Mesendoderm (in vitro differentiated cells): Measurements from ENCODE around the gene KCNAB2.

ENCODE experiments used
- DNase-seq: peaks from one replicate; pipeline ENCODE4 v3.0.0; 2013
- H2AK5ac ChIP-seq: 2 replicates; pipeline ENCODE4 v1.6.1; 2013; ENCODE audit warnings: low read length, inconsistent platforms
- H2BK120ac ChIP-seq: 2 replicates; pipeline ENCODE4 v1.6.1; 2013; ENCODE audit warnings: low read depth, mild to moderate bottlenecking, low read length, moderate library complexity, mixed read lengths
- H2BK15ac ChIP-seq: replicated peaks from 2 replicates; pipeline ENCODE4 v1.6.1; 2013; ENCODE audit warnings: low read depth, mild to moderate bottlenecking, moderate library complexity
- H2BK5ac ChIP-seq: 2 replicates; pipeline ENCODE4 v1.6.1; 2013; ENCODE audit warnings: low read length, inconsistent platforms
- H3K18ac ChIP-seq: 2 replicates; pipeline ENCODE4 v1.6.1; 2013; ENCODE audit warnings: mild to moderate bottlenecking, low read length, mixed read lengths
- H3K23ac ChIP-seq: one replicate; pipeline ENCODE4 v1.6.1; 2013; ENCODE audit warnings: low read length
- H3K27ac ChIP-seq: 2 replicates; pipeline ENCODE4 v1.5.1; 2013; ENCODE audit warnings: low read depth, mild to moderate bottlenecking, inconsistent platforms, low read length, moderate library complexity
- H3K27me3 ChIP-seq: 2 replicates; pipeline ENCODE4 v1.6.1; 2013; ENCODE audit warnings: low read length, control low read depth, mild to moderate bottlenecking, inconsistent platforms; ENCODE audit not compliant: insufficient read depth, poor library complexity
- H3K36me3 ChIP-seq: 2 replicates; pipeline ENCODE4 v1.6.1; 2013; ENCODE audit warnings: low read length, inconsistent platforms; ENCODE audit not compliant: control insufficient read depth, insufficient read depth
- H3K4ac ChIP-seq: one replicate; pipeline ENCODE4 v1.6.1; 2013; ENCODE audit warnings: low read depth, mild to moderate bottlenecking, low read length, moderate library complexity
- H3K4me1 ChIP-seq: 2 replicates; pipeline ENCODE4 v1.6.1; 2013; ENCODE audit warnings: low read depth, low read length, inconsistent platforms; ENCODE audit not compliant: control insufficient read depth
- H3K4me2 ChIP-seq: 2 replicates; pipeline ENCODE4 v1.6.1; 2013; ENCODE audit warnings: low read length
- H3K4me3 ChIP-seq: 2 replicates; pipeline ENCODE4 v1.5.1; 2013; ENCODE audit warnings: mild to moderate bottlenecking, low read length
- H3K56ac ChIP-seq: one replicate; pipeline ENCODE4 v1.6.1; 2013; ENCODE audit warnings: low read length
- H3K79me1 ChIP-seq: 2 replicates; pipeline ENCODE4 v1.6.1; 2013; ENCODE audit warnings: low read length, inconsistent platforms
- H3K79me2 ChIP-seq: 2 replicates; pipeline ENCODE4 v1.6.1; 2013; ENCODE audit warnings: mild to moderate bottlenecking, low read length; ENCODE audit not compliant: control insufficient read depth, insufficient read depth
- H3K9ac ChIP-seq: 2 replicates; pipeline ENCODE4 v1.6.1; 2013; ENCODE audit warnings: low read length, inconsistent platforms
- H4K5ac ChIP-seq: one replicate; pipeline ENCODE4 v1.6.1; 2013; ENCODE audit warnings: low read length
- H4K8ac ChIP-seq: one replicate; pipeline ENCODE4 v1.6.1; 2013; ENCODE audit warnings: low read depth, mild to moderate bottlenecking, control low read depth, low read length, moderate library complexity
- WGBS: extraction: QIAGEN DNeasy Blood & Tissue Kit; methylation state at CpG from one replicate; pipeline ENCODE4 v1.1.7; 2013; ENCODE audit warnings: low lambda C conversion rate, missing lambda C conversion rate; ENCODE audit not compliant: insufficient coverage; ENCODE audit errors: extremely low coverage; 5-methylcytosine and 5-hydroxymethylcytosine counted together

Gene KCNAB2

DNA sequence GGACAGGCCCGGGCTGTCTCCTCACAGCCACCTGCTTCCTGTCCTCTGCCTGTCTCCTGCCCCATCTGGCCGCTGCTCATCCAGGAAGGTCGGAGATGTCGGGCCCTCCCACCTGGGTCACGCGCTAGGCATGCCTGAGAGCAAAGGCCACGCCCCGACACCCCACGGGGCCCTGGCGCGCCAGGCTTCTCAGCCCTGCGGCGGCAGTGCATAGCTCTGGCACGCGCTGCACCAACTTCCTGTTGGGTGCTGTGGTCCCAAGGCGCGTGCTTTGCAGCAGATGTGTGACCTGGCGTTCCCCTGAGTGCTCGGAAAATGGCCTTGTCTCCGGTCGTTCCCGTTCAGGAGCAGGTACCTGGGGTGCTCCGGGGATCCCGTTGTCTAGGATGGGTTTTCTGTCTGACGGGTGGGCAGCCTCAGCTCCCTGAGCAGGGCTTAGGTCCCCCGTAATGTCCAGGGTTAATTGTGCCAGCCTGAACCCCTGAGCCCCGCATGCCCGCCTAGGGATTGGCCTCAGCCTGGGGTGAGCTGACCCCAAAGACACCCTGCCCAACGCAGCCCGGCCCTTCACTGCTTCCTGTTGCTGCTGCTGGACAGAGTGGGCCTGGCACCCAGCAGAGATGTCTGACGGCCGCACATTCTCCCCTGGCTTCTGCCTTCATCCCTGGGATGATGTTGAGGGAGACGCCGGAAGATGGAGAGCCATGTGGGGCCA lies 19.4 kb upstream of the KCNAB2 start:
- peak; percentile 88 for DNase-seq
- Histone ChIP-seq H2BK15ac (no peak overlapping the region), H2AK5ac (no peak overlapping the region), H3K18ac (no peak overlapping the region), H2BK5ac (no peak overlapping the region), H3K27ac (no peak overlapping the region), H4K5ac (no peak overlapping the region), H3K79me1 (no peaks in the 10 kb centered on the region), H3K4me2 (no peak overlapping the region), H4K8ac (no peak overlapping the region), H3K27me3 (no peaks in the 10 kb centered on the region), H3K4me3 (no peak overlapping the region), H3K36me3 (no peaks in the 10 kb centered on the region), H3K56ac (no peak overlapping the region), H3K4ac (no peak overlapping the region), H3K4me1 (no peaks in the 10 kb centered on the region), H3K79me2 (no peaks in the 10 kb centered on the region), H2BK120ac (no peak overlapping the region), H3K9ac (no peak overlapping the region), H3K23ac (no peak overlapping the region)
- no CpG with 5 or more reads among the region's 34 CpGs for WGBS

DNA sequence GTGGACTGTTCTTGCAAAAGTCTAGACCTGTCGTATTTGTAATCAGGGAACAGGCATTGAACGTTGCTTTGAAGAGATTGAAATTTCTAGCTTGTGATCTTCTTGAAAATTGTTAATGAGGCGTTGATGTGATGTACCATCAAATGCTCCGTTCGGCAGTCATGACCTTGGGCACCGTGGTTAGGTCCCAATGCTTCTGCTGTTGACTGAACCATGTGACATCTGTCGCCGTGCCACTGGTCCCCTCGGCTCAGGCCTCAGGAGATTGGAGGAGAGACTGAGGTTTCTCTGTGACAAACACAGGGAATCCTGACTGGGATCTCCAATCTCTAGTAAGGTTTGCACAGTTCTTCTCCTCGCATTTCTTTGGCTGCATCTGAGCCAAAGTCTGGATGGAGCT lies 18.1 kb upstream of the KCNAB2 start:
- Histone ChIP-seq H3K9ac (no peak overlapping the region), H3K4me3 (no peak overlapping the region), H3K56ac (no peak overlapping the region), H2BK120ac (no peak overlapping the region), H2BK5ac (no peak overlapping the region), H3K27ac (no peak overlapping the region), H4K5ac (no peak overlapping the region), H2AK5ac (no peak overlapping the region), H3K79me2 (no peaks in the 10 kb centered on the region), H3K4me2 (no peak overlapping the region), H4K8ac (no peak overlapping the region), H3K27me3 (no peaks in the 10 kb centered on the region), H2BK15ac (no peak overlapping the region), H3K4me1 (no peaks in the 10 kb centered on the region), H3K4ac (no peak overlapping the region), H3K79me1 (no peaks in the 10 kb centered on the region), H3K18ac (no peak overlapping the region), H3K36me3 (no peaks in the 10 kb centered on the region), H3K23ac (no peak overlapping the region)
- no CpG with 5 or more reads among the region's 10 CpGs for WGBS
- no peak for DNase-seq

DNA sequence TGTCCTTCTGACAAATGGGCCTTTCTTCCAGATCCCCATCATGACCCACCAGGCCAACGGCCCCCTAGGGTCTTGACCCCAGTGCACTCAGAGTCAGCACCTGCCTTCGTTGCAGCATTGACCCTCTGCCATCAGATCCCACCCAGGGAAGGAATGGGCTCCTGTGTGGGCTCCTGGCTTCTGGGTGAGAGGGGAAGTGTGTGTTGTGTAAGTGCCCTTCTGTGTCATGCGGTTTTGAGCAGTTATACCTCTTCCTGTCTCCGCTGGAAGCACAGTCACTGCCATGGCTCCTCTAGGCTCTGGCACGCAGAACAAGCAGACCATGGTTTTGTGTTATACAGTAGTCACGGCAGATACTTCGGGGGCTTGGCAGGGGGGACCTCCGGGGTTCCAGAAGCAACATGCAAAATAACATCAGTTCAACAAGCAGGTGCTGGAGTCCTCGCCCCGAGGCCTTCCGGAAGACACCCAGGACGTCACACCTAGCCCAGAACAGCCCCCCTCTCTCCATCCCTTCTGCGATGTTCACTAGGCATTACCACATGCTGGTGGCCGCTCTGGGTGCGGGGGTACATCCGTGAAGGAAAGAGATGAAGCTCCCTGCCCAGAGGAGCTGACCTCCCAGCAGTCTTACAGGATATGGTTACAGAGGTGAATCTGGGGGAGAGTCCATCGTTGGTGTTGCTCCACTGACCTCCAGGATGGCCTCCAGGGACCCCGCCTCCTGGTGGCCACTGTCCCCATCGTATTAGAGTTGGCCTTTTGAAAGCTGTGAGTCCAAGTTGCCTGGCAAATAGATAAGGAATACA lies 17.4 kb upstream of the KCNAB2 start:
- H3K56ac ChIP-seq = no peak overlapping the region
- no peak overlapping the region for H3K4ac ChIP-seq
- H3K4me2 ChIP-seq = no peak overlapping the region
- H3K9ac ChIP-seq = no peak overlapping the region
- no peaks in the 10 kb centered on the region for H3K27me3 ChIP-seq
- H2BK5ac ChIP-seq = no peak overlapping the region
- H3K23ac ChIP-seq = no peak overlapping the region
- H4K8ac ChIP-seq = no peak overlapping the region
- H3K79me1 ChIP-seq = no peaks in the 10 kb centered on the region
- DNase-seq = no peak
- no peak overlapping the region for H4K5ac ChIP-seq
- WGBS = no CpG with 5 or more reads among the region's 19 CpGs
- H2AK5ac ChIP-seq = no peak overlapping the region
- no peak overlapping the region for H3K27ac ChIP-seq
- H3K18ac ChIP-seq = no peak overlapping the region
- H3K4me1 ChIP-seq = no peaks in the 10 kb centered on the region
- H3K36me3 ChIP-seq = no peaks in the 10 kb centered on the region
- no peak overlapping the region for H2BK15ac ChIP-seq
- H2BK120ac ChIP-seq = no peak overlapping the region
- no peak overlapping the region for H3K4me3 ChIP-seq
- no peaks in the 10 kb centered on the region for H3K79me2 ChIP-seq

DNA sequence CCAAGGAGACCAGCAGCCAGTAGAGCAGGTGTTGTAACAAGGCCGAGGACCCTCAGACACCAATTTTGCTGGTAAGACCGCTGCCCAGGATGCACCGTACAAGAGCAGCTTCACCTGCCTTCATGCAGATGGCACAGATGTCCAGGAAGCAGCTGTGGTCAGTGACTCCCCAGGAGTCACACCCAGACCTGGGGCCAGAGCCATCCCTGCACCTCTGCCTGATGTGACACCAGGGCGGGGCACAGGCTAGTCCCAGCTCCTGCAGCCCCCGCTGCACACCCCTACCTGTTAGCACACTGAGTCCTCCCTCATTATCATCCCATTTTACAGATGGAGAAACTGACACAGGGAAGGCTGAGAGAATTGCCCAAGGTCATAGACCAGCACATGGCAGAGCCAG lies 16.3 kb upstream of the KCNAB2 start:
- Histone ChIP-seq H2BK15ac (no peak overlapping the region), H3K23ac (no peak overlapping the region), H3K36me3 (no peaks in the 10 kb centered on the region), H3K4me2 (no peak overlapping the region), H3K27me3 (no peaks in the 10 kb centered on the region), H3K4ac (no peak overlapping the region), H4K8ac (no peak overlapping the region), H2BK5ac (no peak overlapping the region), H3K4me3 (no peak overlapping the region), H2AK5ac (no peak overlapping the region), H3K79me2 (no peaks in the 10 kb centered on the region), H3K18ac (no peak overlapping the region), H2BK120ac (no peak overlapping the region), H4K5ac (no peak overlapping the region), H3K27ac (no peak overlapping the region), H3K79me1 (no peaks in the 10 kb centered on the region), H3K4me1 (no peaks in the 10 kb centered on the region), H3K9ac (no peak overlapping the region), H3K56ac (no peak overlapping the region)
- DNase-seq = no peak
- WGBS = no CpG with 5 or more reads among the region's 5 CpGs

DNA sequence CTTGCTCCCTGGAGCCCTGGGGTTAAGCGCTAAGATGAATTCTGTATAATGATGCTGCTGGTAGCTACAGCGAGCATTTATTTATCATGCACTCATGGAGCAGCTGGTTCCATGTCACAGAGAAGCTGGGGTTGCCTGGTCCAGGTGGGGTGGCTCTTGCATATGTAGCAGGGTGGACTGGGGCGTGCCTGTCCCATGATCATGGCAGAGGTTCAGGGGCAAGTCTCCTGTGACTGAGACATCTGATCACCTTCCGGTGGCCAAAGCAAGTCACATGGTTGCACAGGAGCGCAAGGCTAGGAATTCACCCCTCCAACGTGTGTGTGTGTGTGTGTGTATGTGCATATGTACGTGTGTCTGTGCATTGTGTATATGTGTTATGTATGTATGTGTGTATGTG lies 15.6 kb upstream of the KCNAB2 start:
- H3K27ac ChIP-seq = no peak overlapping the region
- no peak overlapping the region for H2BK120ac ChIP-seq
- no peak overlapping the region for H3K23ac ChIP-seq
- no peak overlapping the region for H2BK15ac ChIP-seq
- H3K79me2 ChIP-seq = no peaks in the 10 kb centered on the region
- H3K4me2 ChIP-seq = no peak overlapping the region
- no peaks in the 10 kb centered on the region for H3K79me1 ChIP-seq
- no peak overlapping the region for H2BK5ac ChIP-seq
- no peak overlapping the region for H3K56ac ChIP-seq
- no peaks in the 10 kb centered on the region for H3K27me3 ChIP-seq
- WGBS = no CpG with 5 or more reads among the region's 7 CpGs
- no peaks in the 10 kb centered on the region for H3K36me3 ChIP-seq
- no peak overlapping the region for H3K9ac ChIP-seq
- no peak overlapping the region for H3K4ac ChIP-seq
- H3K4me1 ChIP-seq = no peaks in the 10 kb centered on the region
- no peak overlapping the region for H3K18ac ChIP-seq
- DNase-seq = no peak
- no peak overlapping the region for H4K5ac ChIP-seq
- H3K4me3 ChIP-seq = no peak overlapping the region
- no peak overlapping the region for H4K8ac ChIP-seq
- no peak overlapping the region for H2AK5ac ChIP-seq
